Measurements from ENCODE around the gene ARHGAP30.

Gene ARHGAP30

GRCh38 chr1:161089251-161089924 lies 19.7 kb upstream of the ARHGAP30 start, which contains the start of gene NECTIN4:
NECTIN4 (minus strand) TSS chr1:161089558; CDS start chr1:161089296, 262 bp downstream.
- DNase-seq (ENCODE audit: low read depth) = no peak

- DNase-seq (ENCODE audit: low read depth) = no peak
Observed at GRCh38 chr1:161088587-161089110, 19.0 kb upstream of the ARHGAP30 start.

- DNase-seq (ENCODE audit: low read depth) = no peak
Observed at GRCh38 chr1:161086457-161086856, 16.8 kb upstream of the ARHGAP30 start.

- DNase-seq (ENCODE audit: low read depth) = no peak
Observed at GRCh38 chr1:161085165-161085564, 15.5 kb upstream of the ARHGAP30 start.

GRCh38 chr1:161084597-161084988 lies 14.9 kb upstream of the ARHGAP30 start:
- DNase-seq (ENCODE audit: low read depth) = no peak

- DNase-seq (ENCODE audit: low read depth) = no peak
Observed at GRCh38 chr1:161083748-161084596, 14.3 kb upstream of the ARHGAP30 start.

GRCh38 chr1:161082996-161083747 lies 13.5 kb upstream of the ARHGAP30 start:
- no peak for DNase-seq (ENCODE audit: low read depth)

GRCh38 chr1:161082483-161082882 lies 12.8 kb upstream of the ARHGAP30 start:
- DNase-seq (ENCODE audit: low read depth) = no peak

- DNase-seq (ENCODE audit: low read depth) = no peak
Observed at GRCh38 chr1:161081519-161081918, 11.8 kb upstream of the ARHGAP30 start.

- no peak for DNase-seq (ENCODE audit: low read depth)
Observed at GRCh38 chr1:161080441-161081405, 11.0 kb upstream of the ARHGAP30 start.

- no peak for DNase-seq (ENCODE audit: low read depth)
Observed at GRCh38 chr1:161079436-161080110, 9.9 kb upstream of the ARHGAP30 start.

- DNase-seq (ENCODE audit: low read depth) = no peak
Observed at GRCh38 chr1:161077426-161077825, 7.7 kb upstream of the ARHGAP30 start.

- DNase-seq (ENCODE audit: low read depth) = no peak
Observed at GRCh38 chr1:161076410-161076809, 6.7 kb upstream of the ARHGAP30 start.

GRCh38 chr1:161074676-161075368 lies 5.1 kb upstream of the ARHGAP30 start:
- no peak for DNase-seq (ENCODE audit: low read depth)

GRCh38 chr1:161073474-161074121 lies 3.9 kb upstream of the ARHGAP30 start:
- no peak for DNase-seq (ENCODE audit: low read depth)

GRCh38 chr1:161072751-161073449 lies 3.2 kb upstream of the ARHGAP30 start:
- DNase-seq (ENCODE audit: low read depth) = no peak

- peak; percentile 23 for DNase-seq (ENCODE audit: low read depth)
Observed at GRCh38 chr1:161071886-161072371, 2.2 kb upstream of the ARHGAP30 start.

- no peak for DNase-seq (ENCODE audit: low read depth)
Observed at GRCh38 chr1:161070761-161071160, 1.1 kb upstream of the ARHGAP30 start.

- no peak for DNase-seq (ENCODE audit: low read depth)
Observed at GRCh38 chr1:161069241-161069640, 450 bp downstream of the ARHGAP30 start.
